Activated naive CD8-positive, alpha-beta T cell treated with anti-CD3 and anti-CD28 coated beads, Interleukin-2, amount 50 U/mL, for 24 hours (primary cell): ENCODE measurements around the gene GCLC.

Source experiments
- ATAC-seq: fragments of 150-1000 bp; cut with Tn5 transposase; one replicate; pipeline ENCODE4 v1.10.0; 2021
- DNase-seq: peaks from one replicate; pipeline ENCODE4 v3.0.0; 2021
- H3K27ac Mint-ChIP-seq: one replicate; pipeline ENCODE4 v1.8.0; 2021; ENCODE audit warnings: mild to moderate bottlenecking, mixed read lengths
- H3K27me3 Mint-ChIP-seq: one replicate; pipeline ENCODE4 v1.8.0; 2021; ENCODE audit warnings: mixed read lengths
- H3K36me3 Mint-ChIP-seq: one replicate; pipeline ENCODE4 v1.8.0; 2021; ENCODE audit warnings: low read depth, mixed read lengths
- H3K4me1 Mint-ChIP-seq: one replicate; pipeline ENCODE4 v1.8.0; 2021; ENCODE audit warnings: mixed read lengths
- H3K4me3 Mint-ChIP-seq: one replicate; pipeline ENCODE4 v1.8.0; 2021; ENCODE audit warnings: mild to moderate bottlenecking, moderate library complexity, mixed read lengths
- H3K9me3 Mint-ChIP-seq: one replicate; pipeline ENCODE4 v1.8.0; 2021; ENCODE audit warnings: mixed read lengths

GCLC gene

DNA sequence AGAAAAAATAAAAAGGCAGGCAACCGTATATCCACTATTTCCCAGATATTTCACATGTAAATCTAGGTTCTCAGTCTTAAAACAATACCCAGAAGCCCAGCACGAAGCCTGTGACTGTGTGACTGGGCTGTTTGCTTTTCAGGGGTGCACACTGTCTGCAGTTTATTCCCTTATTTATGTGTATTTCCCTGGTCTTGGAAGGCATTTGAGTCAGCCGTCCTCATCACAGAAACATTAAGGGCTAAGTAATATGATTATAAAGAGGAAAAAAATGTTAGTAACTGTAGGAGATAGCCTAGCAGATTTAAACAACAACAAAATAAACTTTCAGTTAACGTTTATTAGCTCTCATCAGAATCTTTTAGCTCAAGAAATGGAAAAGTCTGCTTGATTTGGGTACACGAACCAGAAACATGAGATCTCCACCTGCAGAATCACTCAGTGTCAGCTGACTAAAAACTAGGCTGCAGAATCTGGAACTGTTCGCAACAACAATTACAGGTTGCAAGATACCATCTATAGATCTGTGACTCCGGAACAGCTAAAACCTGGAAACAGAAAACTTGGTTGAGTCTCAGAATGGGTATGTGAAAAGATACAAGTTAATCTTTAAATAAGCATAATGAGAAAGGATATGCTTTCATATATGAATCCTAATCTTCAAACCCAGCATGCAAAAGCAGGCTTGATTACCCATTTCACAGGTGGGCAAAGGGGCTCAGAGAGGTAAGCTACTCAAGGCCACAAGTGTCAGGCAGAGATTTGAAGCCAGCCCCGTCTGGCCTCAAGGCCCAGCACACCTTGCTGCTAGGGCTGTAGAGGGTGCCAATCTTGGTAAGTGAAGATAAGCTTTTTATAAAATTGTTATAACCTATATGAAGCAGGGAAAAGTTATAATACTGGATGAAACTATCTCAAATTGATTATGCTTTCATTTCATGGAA lies 21.1 kb downstream of the GCLC start:
- Mint-ChIP-seq H3K36me3 (peaks cover 4% of the 10 kb centered on the region), H3K4me3 (no peak overlapping the region), H3K27ac (no peak overlapping the region), H3K9me3 (no peaks in the 10 kb centered on the region), H3K27me3 (no peaks in the 10 kb centered on the region), H3K4me1 (peaks cover 6% of the 10 kb centered on the region)
- no peak for ATAC-seq
- DNase-seq = no peak

DNA sequence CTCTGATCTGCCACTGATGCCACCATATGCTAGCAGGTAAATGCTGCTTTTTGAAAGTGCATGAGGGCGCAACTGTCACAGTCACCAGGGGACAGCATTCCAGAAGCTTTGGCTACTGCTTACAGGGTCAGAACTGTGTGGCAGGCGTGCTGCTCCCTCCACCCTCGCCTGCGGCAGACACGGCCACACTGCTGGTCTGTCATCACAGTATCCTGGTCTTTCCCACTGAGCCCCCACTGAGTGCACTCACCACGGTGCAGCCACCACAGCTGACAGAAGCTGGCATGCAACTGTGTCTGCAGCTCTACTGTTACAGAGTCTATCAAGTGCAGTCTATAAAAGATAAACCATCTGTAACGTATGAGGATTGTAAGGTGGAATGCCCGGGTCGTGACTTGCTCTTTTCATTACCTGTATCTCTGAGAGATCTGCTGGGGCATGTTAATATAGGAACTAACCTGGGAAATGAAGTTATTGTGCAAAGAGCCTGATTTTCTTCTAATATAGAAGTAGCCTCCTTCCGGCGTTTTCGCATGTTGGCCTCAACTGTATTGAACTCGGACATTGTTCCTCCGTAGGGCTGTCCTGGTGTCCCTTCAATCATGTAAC lies 24.5 kb downstream of the GCLC start:
- ATAC-seq = no peak
- H3K4me3 Mint-ChIP-seq = no peak overlapping the region
- DNase-seq = no peak
- no peaks in the 10 kb centered on the region for H3K27me3 Mint-ChIP-seq
- H3K4me1 Mint-ChIP-seq = peaks cover 6% of the 10 kb centered on the region
- no peaks in the 10 kb centered on the region for H3K9me3 Mint-ChIP-seq
- peaks cover 11% of the 10 kb centered on the region for H3K36me3 Mint-ChIP-seq
- no peak overlapping the region for H3K27ac Mint-ChIP-seq

DNA sequence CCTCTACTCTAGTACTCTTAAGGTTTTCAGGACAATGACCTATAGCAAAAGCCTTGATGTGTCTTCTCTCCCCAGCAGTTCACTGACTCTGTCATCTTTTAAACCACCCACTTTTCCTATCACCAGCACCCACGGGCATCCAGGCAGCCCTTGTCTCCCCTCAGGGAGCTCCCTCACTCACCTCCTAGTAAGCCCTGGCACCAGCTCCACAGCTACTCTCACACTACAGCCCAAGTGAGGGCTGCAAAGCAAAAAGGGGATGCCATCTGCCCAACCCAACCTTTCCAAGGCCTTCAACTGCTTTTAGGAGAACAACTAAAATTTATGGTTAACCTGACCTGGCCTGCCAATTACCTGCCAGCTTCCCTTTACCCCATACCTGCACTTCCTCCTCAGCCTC lies 26.0 kb downstream of the GCLC start:
- DNase-seq = no peak
- no peak overlapping the region for H3K27ac Mint-ChIP-seq
- no peaks in the 10 kb centered on the region for H3K9me3 Mint-ChIP-seq
- H3K4me1 Mint-ChIP-seq = no peaks in the 10 kb centered on the region
- H3K4me3 Mint-ChIP-seq = no peak overlapping the region
- H3K36me3 Mint-ChIP-seq = peaks cover 13% of the 10 kb centered on the region
- no peaks in the 10 kb centered on the region for H3K27me3 Mint-ChIP-seq
- ATAC-seq = peak; percentile 15

DNA sequence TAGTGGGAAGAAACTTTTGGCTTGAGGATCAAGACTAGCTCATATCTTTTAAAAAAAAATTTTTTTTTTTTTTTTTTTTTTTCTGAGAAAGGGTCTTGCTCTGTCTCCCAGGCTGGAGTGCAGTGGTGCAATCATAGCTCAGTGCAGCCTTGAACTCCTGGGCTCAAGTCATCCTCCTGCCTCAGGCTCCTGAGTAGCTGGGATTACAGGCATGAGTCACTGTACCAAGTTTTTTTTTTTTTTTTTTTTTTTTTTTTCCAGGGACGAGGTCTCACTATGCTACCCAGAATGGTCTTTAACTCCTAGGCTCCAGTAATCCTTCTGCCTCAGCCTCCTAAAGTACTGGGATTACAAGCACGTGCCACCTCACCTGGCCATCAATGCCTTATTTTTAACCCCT lies 27.9 kb downstream of the GCLC start:
- ATAC-seq = no peak
- Mint-ChIP-seq H3K9me3 (no peaks in the 10 kb centered on the region), H3K27ac (no peak overlapping the region), H3K4me1 (no peaks in the 10 kb centered on the region), H3K27me3 (no peaks in the 10 kb centered on the region), H3K4me3 (no peak overlapping the region), H3K36me3 (peaks cover 13% of the 10 kb centered on the region)
- no peak for DNase-seq

DNA sequence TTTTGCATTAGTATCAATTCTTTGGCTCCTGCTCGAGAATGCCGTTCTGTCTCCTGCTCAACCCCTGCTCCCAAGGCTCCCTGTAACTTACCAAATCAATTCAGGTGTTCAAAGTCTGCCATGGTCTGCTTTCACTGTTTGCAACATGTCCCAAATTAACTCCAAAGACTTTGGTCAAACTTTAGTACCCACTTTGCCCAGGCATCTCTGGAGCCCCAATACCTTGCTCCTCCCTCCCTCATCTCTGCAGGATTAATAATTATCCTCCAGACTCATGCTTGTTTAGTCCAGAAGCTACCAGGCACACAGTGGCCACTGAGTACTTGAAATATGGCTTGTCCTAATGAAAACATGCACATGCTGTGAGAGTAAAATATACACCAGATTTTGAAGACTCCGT lies 30.2 kb downstream of the GCLC start:
- H3K4me1 Mint-ChIP-seq = no peaks in the 10 kb centered on the region
- H3K4me3 Mint-ChIP-seq = no peak overlapping the region
- DNase-seq (no peak), ATAC-seq (no peak)
- no peaks in the 10 kb centered on the region for H3K27me3 Mint-ChIP-seq
- no peaks in the 10 kb centered on the region for H3K9me3 Mint-ChIP-seq
- H3K27ac Mint-ChIP-seq = no peak overlapping the region
- H3K36me3 Mint-ChIP-seq = peaks cover 15% of the 10 kb centered on the region

DNA sequence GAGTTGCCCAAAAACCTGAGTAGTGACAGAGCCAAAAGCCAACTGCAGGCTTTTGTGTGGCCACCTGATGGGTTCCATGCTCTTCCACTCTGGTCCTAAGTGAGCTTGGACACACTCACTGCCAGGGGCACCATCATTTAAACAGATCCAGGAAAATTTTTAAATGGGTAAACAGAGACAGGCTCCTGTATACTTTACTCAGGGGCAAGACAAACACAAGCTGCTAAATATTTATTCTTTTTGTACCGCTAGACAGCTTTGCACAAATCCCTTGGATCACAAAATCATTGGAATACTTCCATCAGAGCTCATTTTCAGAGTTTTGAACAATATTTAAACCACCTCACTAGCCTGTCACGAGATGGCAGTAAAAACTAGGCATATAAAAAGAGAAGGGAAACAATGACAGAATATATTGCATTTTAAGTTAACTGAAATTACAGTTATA lies 31.4 kb downstream of the GCLC start:
- Mint-ChIP-seq H3K9me3 (no peaks in the 10 kb centered on the region), H3K36me3 (peaks cover 15% of the 10 kb centered on the region), H3K27ac (no peak overlapping the region), H3K4me1 (no peaks in the 10 kb centered on the region), H3K27me3 (no peaks in the 10 kb centered on the region), H3K4me3 (no peak overlapping the region)
- ATAC-seq (no peak), DNase-seq (no peak)

DNA sequence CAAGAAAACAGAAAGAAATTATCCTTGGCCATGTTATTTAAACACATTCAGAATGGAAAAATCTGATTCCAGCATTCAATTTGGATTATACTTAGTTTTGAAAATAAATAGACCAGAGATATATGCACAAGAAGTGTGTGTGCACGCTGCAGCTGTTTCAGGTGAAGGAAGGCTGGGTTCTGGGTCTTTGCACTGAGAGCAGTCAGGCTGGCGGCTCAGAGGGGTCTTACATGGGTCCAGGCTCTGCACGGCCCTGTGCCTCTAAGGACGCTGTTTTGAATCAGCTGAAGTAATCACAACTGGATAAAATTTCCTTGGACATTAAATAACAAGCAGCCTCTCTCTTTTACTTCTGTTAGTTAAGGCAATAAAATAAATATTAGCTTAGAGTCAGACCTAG lies 31.8 kb downstream of the GCLC start:
- H3K27ac Mint-ChIP-seq = no peak overlapping the region
- H3K36me3 Mint-ChIP-seq = peaks cover 20% of the 10 kb centered on the region
- H3K27me3 Mint-ChIP-seq = no peaks in the 10 kb centered on the region
- no peak for DNase-seq
- H3K4me1 Mint-ChIP-seq = no peaks in the 10 kb centered on the region
- ATAC-seq = no peak
- H3K9me3 Mint-ChIP-seq = no peaks in the 10 kb centered on the region
- H3K4me3 Mint-ChIP-seq = no peak overlapping the region

DNA sequence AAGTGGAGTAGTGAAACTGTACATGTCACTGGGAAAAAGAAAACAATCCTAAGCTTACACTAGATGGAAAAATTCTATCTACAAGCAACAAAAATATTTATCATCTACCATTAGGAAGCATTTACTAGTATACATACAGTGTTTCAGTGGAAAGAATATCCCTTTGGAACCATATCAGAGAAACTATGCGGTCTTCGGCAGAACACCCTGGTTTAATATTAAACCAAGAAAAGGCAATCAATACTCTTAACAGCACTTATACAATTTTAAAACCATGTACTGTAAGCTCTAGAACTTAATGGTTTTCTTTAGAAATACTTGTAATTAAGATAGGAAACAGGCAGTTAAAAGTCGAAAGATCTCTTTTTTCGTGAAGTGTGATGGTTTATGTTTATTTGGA lies 32.3 kb downstream of the GCLC start:
- Mint-ChIP-seq H3K27me3 (no peaks in the 10 kb centered on the region), H3K4me3 (no peak overlapping the region), H3K9me3 (no peaks in the 10 kb centered on the region), H3K27ac (no peak overlapping the region), H3K36me3 (peaks cover 20% of the 10 kb centered on the region), H3K4me1 (no peaks in the 10 kb centered on the region)
- ATAC-seq = no peak
- DNase-seq = no peak

DNA sequence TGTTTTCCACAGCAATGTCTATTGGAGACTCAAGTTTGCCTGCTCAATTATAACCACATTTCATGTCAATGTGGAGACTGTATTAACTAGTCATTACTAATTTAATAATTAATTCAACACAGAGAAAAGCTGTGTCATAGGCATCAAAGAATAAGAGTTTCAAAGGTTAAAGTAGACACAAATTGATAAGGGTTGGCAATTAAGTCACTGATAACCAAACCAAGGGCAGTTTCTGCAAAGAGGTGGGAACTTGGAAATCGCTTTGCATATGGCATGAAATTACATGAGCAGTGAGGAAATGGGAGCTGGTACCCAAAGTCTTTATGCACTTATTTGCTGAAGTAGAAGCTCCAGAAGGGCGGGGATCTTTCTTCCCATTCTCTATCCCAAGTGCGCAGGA lies 34.2 kb downstream of the GCLC start:
- Mint-ChIP-seq H3K9me3 (no peaks in the 10 kb centered on the region), H3K4me1 (no peaks in the 10 kb centered on the region), H3K36me3 (peaks cover 21% of the 10 kb centered on the region), H3K27me3 (no peaks in the 10 kb centered on the region), H3K4me3 (no peak overlapping the region), H3K27ac (no peak overlapping the region)
- DNase-seq = no peak
- no peak for ATAC-seq

DNA sequence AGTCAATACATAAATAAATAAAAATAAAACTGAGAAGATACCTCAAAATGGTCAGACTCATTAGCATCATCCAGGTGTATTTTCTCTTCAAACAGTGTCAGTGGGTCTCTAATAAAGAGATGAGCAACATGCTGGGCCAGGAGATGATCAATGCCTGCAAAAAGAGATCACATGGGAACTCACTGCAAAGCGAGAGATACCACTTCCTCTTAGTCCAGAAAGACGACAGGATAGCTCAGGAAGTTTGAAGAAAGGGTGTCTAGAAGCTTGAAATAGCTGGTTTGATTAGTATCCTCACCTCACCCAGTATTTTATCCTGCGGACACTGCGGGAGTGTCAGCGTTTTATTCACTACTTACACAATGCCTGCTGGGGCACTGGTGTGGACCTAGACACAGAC lies 38.0 kb downstream of the GCLC start:
- H3K27me3 Mint-ChIP-seq = no peaks in the 10 kb centered on the region
- no peak overlapping the region for H3K27ac Mint-ChIP-seq
- no peak overlapping the region for H3K4me3 Mint-ChIP-seq
- no peaks in the 10 kb centered on the region for H3K9me3 Mint-ChIP-seq
- H3K36me3 Mint-ChIP-seq = peaks cover 24% of the 10 kb centered on the region
- no peak for ATAC-seq
- no peak for DNase-seq
- no peaks in the 10 kb centered on the region for H3K4me1 Mint-ChIP-seq

DNA sequence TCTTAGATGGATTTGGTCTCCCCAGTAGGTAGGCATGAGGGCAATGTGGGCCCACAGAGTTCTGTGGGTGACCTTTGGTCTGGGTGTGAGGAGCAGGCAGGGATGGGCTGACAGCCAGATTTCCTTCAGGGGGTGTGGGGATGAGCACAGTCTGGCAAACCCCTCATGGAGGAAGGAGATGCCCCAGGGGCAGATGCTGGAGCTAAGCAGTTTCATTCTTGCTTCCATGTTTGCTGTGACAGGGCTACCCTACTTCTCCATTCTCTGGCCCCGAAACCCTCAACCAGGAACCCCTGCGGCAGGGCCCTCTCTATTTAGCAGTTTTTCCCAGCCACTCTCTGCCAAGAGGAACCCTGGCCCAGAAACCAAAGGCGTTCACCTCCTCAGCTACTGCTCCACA lies 40.4 kb downstream of the GCLC start:
- Mint-ChIP-seq H3K9me3 (no peaks in the 10 kb centered on the region), H3K27me3 (no peaks in the 10 kb centered on the region), H3K4me3 (no peak overlapping the region), H3K4me1 (no peaks in the 10 kb centered on the region), H3K27ac (no peak overlapping the region), H3K36me3 (peaks cover 26% of the 10 kb centered on the region)
- DNase-seq = no peak
- no peak for ATAC-seq

DNA sequence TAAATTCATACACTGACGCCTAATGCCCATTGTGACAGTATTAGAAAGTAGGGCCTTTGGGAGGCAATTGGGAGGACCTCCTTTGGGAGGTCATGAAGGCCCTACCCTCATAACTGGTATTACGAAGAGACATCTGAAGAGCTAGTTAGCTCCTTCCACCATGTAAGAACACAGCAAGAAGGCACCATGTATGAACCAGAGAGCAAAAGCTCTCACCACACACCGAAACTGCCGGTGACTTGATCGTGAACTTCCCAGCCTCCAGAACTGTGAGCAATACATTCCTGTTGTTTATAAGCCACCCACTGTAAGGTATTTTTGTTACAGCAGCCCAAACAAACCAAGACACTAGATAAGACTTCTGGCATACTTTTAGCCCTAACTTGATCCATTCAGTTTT lies 41.8 kb downstream of the GCLC start:
- Mint-ChIP-seq H3K9me3 (no peaks in the 10 kb centered on the region), H3K4me3 (no peak overlapping the region), H3K27me3 (no peaks in the 10 kb centered on the region), H3K36me3 (peaks cover 25% of the 10 kb centered on the region), H3K4me1 (no peaks in the 10 kb centered on the region), H3K27ac (no peak overlapping the region)
- DNase-seq = no peak
- no peak for ATAC-seq

DNA sequence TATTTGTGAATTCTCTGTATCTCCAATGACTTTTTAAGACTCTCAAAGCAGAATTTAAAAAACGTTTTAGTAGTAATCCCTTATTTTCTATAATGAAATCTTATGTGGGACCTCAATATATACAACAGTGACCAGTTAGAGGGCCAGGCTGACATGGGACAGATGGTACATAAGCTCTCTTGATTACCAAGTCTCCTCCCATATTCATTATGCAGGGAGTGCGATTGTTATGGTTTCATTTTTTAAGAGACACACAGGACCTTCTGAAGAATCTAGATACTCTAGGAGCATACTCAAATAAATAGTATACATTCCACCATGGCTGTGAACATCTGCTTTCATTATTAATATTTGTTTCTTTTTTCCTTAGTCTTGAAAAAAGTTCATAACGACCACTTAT lies 43.5 kb downstream of the GCLC start:
- Mint-ChIP-seq H3K4me1 (no peaks in the 10 kb centered on the region), H3K36me3 (peaks cover 25% of the 10 kb centered on the region), H3K4me3 (no peak overlapping the region), H3K27ac (no peak overlapping the region), H3K9me3 (no peaks in the 10 kb centered on the region), H3K27me3 (no peaks in the 10 kb centered on the region)
- no peak for DNase-seq
- no peak for ATAC-seq

DNA sequence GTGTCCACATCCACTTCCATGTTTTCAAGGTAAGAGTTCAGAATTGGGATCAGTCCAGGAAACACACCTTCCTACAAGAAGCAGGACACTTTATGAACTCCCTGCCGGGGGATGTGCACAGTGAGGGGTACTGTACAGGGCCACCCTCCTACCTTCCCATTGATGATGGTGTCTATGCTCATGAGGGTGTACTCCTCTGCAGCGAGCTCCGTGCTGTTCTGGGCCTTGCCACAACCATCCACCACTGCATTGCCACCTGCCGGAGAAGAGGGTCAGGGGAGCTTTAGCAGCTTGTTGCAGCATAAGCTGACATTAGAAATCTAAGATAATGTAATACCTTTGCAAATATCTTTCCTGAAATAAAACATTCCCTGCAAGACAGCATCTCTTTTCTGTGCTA lies 44.8 kb downstream of the GCLC start:
- Mint-ChIP-seq H3K36me3 (peaks cover 15% of the 10 kb centered on the region), H3K27ac (no peak overlapping the region), H3K4me3 (no peak overlapping the region), H3K27me3 (no peaks in the 10 kb centered on the region), H3K4me1 (no peaks in the 10 kb centered on the region), H3K9me3 (no peaks in the 10 kb centered on the region)
- ATAC-seq (no peak), DNase-seq (no peak)

DNA sequence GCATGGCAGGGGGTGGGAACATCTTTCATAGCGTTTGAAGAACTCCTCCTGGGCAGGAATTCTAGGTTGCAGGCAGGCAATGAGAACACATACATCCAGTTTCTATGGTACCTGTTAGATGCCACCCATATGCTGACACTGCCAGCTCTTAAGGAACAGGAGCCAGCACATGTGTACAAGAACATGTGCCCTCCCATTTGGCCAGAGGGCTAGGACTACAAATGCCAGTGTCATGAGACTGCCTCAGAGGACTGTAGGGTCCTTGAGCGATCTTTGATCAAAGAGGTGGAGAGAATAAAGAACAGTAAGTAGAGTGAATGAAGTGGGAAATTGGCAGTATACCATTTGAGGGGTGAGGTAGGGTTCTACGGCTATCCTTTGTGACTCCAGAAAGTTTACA lies 45.8 kb downstream of the GCLC start:
- Mint-ChIP-seq H3K4me3 (no peak overlapping the region), H3K27me3 (no peaks in the 10 kb centered on the region), H3K36me3 (peaks cover 13% of the 10 kb centered on the region), H3K27ac (no peak overlapping the region), H3K4me1 (peaks cover 1% of the 10 kb centered on the region), H3K9me3 (no peaks in the 10 kb centered on the region)
- ATAC-seq (no peak), DNase-seq (no peak)
